ES-I3 (cell line): ENCODE measurements around the gene TOLLIP.

Source experiments
- H3K36me3 ChIP-seq: 2 replicates; pipeline ENCODE4 v1.6.1; 2013; ENCODE audit warnings: mild to moderate bottlenecking, low read length, control low read depth, moderate library complexity; ENCODE audit not compliant: insufficient read depth
- H3K4me1 ChIP-seq: 2 replicates; pipeline ENCODE4 v1.6.1; 2013; ENCODE audit warnings: mild to moderate bottlenecking, control low read depth, low read length; ENCODE audit not compliant: insufficient read depth
- H3K9ac ChIP-seq: 2 replicates; pipeline ENCODE4 v1.6.1; 2013; ENCODE audit warnings: low read depth, mild to moderate bottlenecking, low read length, moderate library complexity
- H3K9me3 ChIP-seq: 2 replicates; pipeline ENCODE4 v1.6.1; 2013; ENCODE audit warnings: mild to moderate bottlenecking, low read length, moderate library complexity; ENCODE audit not compliant: control insufficient read depth, insufficient read depth

TOLLIP gene

GRCh38 chr11:1301220-1302000 is 8.0 kb downstream of the TOLLIP start:
- no peak overlapping the region; the same call in 1 of the 2 replicates for H3K9ac ChIP-seq
- no peaks in the 10 kb centered on the region for H3K36me3 ChIP-seq
- peaks cover 9% of the 10 kb centered on the region for H3K4me1 ChIP-seq
- no peaks in the 10 kb centered on the region for H3K9me3 ChIP-seq

GRCh38 chr11:1300569-1301187 is 8.8 kb downstream of the TOLLIP start:
- Histone ChIP-seq H3K4me1 (peaks cover 9% of the 10 kb centered on the region), H3K9me3 (no peaks in the 10 kb centered on the region), H3K9ac (no peak overlapping the region; the same call in 1 of the 2 replicates), H3K36me3 (no peaks in the 10 kb centered on the region)

GRCh38 chr11:1300121-1300520 is 9.3 kb downstream of the TOLLIP start:
- no peaks in the 10 kb centered on the region for H3K36me3 ChIP-seq
- H3K9me3 ChIP-seq, result no peaks in the 10 kb centered on the region
- H3K9ac ChIP-seq, result no peak overlapping the region
- peaks cover 9% of the 10 kb centered on the region for H3K4me1 ChIP-seq

GRCh38 chr11:1299621-1300020 is 9.8 kb downstream of the TOLLIP start:
- Histone ChIP-seq H3K4me1 (peaks cover 9% of the 10 kb centered on the region), H3K9ac (no peak overlapping the region), H3K9me3 (no peaks in the 10 kb centered on the region), H3K36me3 (no peaks in the 10 kb centered on the region)

GRCh38 chr11:1298695-1299492 is 10.5 kb downstream of the TOLLIP start:
- Histone ChIP-seq H3K9ac (no peak overlapping the region; the same call in 1 of the 2 replicates), H3K36me3 (no peaks in the 10 kb centered on the region), H3K9me3 (no peaks in the 10 kb centered on the region), H3K4me1 (peaks cover 9% of the 10 kb centered on the region)

GRCh38 chr11:1297576-1298473 is 11.6 kb downstream of the TOLLIP start:
- peaks cover 4% of the 10 kb centered on the region for H3K4me1 ChIP-seq

GRCh38 chr11:1297011-1297575 is 12.3 kb downstream of the TOLLIP start:
- Histone ChIP-seq H3K9ac (no peak overlapping the region), H3K4me1 (peaks cover 4% of the 10 kb centered on the region), H3K9me3 (no peaks in the 10 kb centered on the region), H3K36me3 (no peaks in the 10 kb centered on the region)

More at GRCh38 chr11:1297576-1298473, 11.6 kb downstream of the TOLLIP start:
- no peaks in the 10 kb centered on the region for H3K36me3 ChIP-seq
- H3K9ac ChIP-seq, result no peak overlapping the region
- no peaks in the 10 kb centered on the region for H3K9me3 ChIP-seq

- Histone ChIP-seq H3K9ac (no peak overlapping the region), H3K9me3 (no peaks in the 10 kb centered on the region), H3K36me3 (no peaks in the 10 kb centered on the region), H3K4me1 (peaks cover 4% of the 10 kb centered on the region)
Observed at GRCh38 chr11:1296287-1296686, 13.1 kb downstream of the TOLLIP start.

- Histone ChIP-seq H3K9ac (no peak overlapping the region), H3K36me3 (no peaks in the 10 kb centered on the region), H3K9me3 (no peaks in the 10 kb centered on the region), H3K4me1 (peaks cover 4% of the 10 kb centered on the region)
Observed at GRCh38 chr11:1295591-1295990, 13.8 kb downstream of the TOLLIP start.

- Histone ChIP-seq H3K9ac (no peak overlapping the region), H3K36me3 (no peaks in the 10 kb centered on the region), H3K4me1 (peaks cover 4% of the 10 kb centered on the region)
Observed at GRCh38 chr11:1295086-1295485, 14.3 kb downstream of the TOLLIP start.

GRCh38 chr11:1293619-1294015 is 15.8 kb downstream of the TOLLIP start:
- no peak overlapping the region for H3K9ac ChIP-seq
- H3K9me3 ChIP-seq, result no peaks in the 10 kb centered on the region
- no peaks in the 10 kb centered on the region for H3K36me3 ChIP-seq
- no peaks in the 10 kb centered on the region for H3K4me1 ChIP-seq

More at GRCh38 chr11:1295086-1295485, 14.3 kb downstream of the TOLLIP start:
- no peaks in the 10 kb centered on the region for H3K9me3 ChIP-seq

GRCh38 chr11:1292644-1293618 is 16.5 kb downstream of the TOLLIP start:
- H3K9me3 ChIP-seq, result no peaks in the 10 kb centered on the region
- H3K4me1 ChIP-seq, result no peaks in the 10 kb centered on the region
- no peak overlapping the region for H3K9ac ChIP-seq
- no peaks in the 10 kb centered on the region for H3K36me3 ChIP-seq
